Gastroesophageal sphincter (tissue), 4 donors: Measurements from ENCODE around the gene TFPT. TPM values are rescaled to one million over a fixed set of nuclear protein-coding genes. Genes with fewer than 3 reads are reported as not detected.

Source experiments
- ATAC-seq: fragments of 150-250 bp; one replicate; pipeline ENCODE4 v1.9.1; 2016; ENCODE audit warnings: mild to moderate bottlenecking, moderate library complexity
- H3K27ac ChIP-seq, 4 donors: fragments of 200-600 bp; sonication (generic) in 3 of 4; 1 replicate in 3 of 4; 2 replicates in 1 of 4; pipeline ENCODE4 v1.5.1; 2016 to 2019
- H3K27me3 ChIP-seq: fragments of 200-600 bp; sonication (generic); one replicate; pipeline ENCODE4 v1.5.1; 2019
- H3K36me3 ChIP-seq, 2 donors: fragments of 200-600 bp; sonication (generic); one replicate each; pipeline ENCODE4 v1.5.1; 2019; ENCODE audit warnings: control low read depth in 1 of 2
- H3K4me1 ChIP-seq, 3 donors: fragments of 200-600 bp; sonication (generic); 1 replicate in 2 of 3; 2 replicates in 1 of 3; pipeline ENCODE4 v1.5.1; 2016 to 2019; ENCODE audit warnings: control low read depth in 2 of 3
- H3K4me3 ChIP-seq, 2 donors: fragments of 200-600 bp; sonication (generic); one replicate each; pipeline ENCODE4 v1.5.1; 2019; ENCODE audit warnings: mild to moderate bottlenecking in 1 of 2, moderate library complexity in 1 of 2
- H3K9me3 ChIP-seq, 3 donors: fragments of 200-600 bp; sonication (generic); one replicate each; pipeline ENCODE4 v1.5.1; 2017 to 2019; ENCODE audit warnings: control low read depth in 2 of 3
- CTCF ChIP-seq, 4 experiments: fragments of 200-600 bp in 2 of 4; fragments of 450-650 bp in 2 of 4; sonication (generic) in 1 of 4; IDR thresholded peaks; one replicate each; pipeline ENCODE4 v1.5.1; 2017 to 2019; ENCODE audit warnings: antibody characterized with exemption in 4 of 4, mild to moderate bottlenecking in 2 of 4, moderate library complexity in 2 of 4
- EP300 ChIP-seq: sonication (generic); formaldehyde crosslinking; IDR thresholded peaks from one replicate; pipeline ENCODE4 v1.6.1; 2017; ENCODE audit warnings: antibody characterized with exemption, mild to moderate bottlenecking
- POLR2A ChIP-seq, 2 donors: fragments of 450-650 bp; IDR thresholded peaks; one replicate each; pipeline ENCODE4 v1.6.1; 2017; ENCODE audit warnings: antibody characterized with exemption in 2 of 2, mild to moderate bottlenecking in 2 of 2, moderate library complexity in 1 of 2
- POLR2AphosphoS5 ChIP-seq: sonication (generic); formaldehyde crosslinking; IDR thresholded peaks from one replicate; pipeline ENCODE4 v1.6.1; 2017; ENCODE audit warnings: antibody characterized with exemption
- WGBS, 2 donors: methylation state at CpG; one replicate each; pipeline ENCODE4 v1.1.5; 2018; ENCODE audit warnings: low coverage in 1 of 2; 5-methylcytosine and 5-hydroxymethylcytosine counted together
- total RNA-seq, 4 donors: library from RNA; depleted of rRNA; stranded (reverse); fragments of >200 nt; gene quantifications; one replicate each; pipeline ENCODE4 v1.1.0, GENCODE V29; 2016

TFPT gene
- total RNA-seq, 4 donors from 2014 or later: 12.5 to 20.9 (median 15.2) TPM

DNA sequence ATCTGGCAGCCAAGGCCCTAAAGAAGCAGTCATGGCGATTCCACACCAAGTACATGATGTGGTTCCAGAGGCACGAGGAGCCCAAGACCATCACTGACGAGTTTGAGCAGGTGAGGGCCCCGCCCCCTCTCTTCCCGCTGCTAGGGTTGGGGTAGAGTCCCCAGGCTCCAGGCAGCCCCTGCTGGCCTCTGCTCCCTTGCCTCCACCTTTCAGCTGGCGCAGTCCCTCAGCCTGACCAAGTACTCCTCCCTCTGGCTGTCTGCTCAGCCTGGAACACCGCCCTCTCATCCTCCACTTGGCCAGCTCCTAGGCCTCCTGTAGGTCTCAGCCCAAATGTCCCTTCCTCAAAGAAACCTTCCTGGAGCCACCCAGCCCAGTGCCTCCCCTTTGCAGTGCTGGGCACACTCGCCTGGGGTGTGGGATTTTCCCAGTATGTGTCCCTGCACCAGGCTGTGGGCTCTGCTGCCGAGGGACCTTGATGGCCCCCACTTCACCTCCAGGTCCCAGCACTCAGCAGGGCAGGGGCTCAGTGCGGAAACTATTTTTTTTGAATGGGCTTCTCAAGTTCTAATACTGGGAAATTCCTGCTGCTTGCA lies 38.4 kb upstream of the TFPT start:
- Histone ChIP-seq H3K36me3 (peaks cover 0 to 94% of the 10 kb centered on the region in 2 donors), H3K27ac (peak overlapping the region in 3 of 4 donors; percentile 33 to 54 (median 45))
- ATAC-seq: no peak

DNA sequence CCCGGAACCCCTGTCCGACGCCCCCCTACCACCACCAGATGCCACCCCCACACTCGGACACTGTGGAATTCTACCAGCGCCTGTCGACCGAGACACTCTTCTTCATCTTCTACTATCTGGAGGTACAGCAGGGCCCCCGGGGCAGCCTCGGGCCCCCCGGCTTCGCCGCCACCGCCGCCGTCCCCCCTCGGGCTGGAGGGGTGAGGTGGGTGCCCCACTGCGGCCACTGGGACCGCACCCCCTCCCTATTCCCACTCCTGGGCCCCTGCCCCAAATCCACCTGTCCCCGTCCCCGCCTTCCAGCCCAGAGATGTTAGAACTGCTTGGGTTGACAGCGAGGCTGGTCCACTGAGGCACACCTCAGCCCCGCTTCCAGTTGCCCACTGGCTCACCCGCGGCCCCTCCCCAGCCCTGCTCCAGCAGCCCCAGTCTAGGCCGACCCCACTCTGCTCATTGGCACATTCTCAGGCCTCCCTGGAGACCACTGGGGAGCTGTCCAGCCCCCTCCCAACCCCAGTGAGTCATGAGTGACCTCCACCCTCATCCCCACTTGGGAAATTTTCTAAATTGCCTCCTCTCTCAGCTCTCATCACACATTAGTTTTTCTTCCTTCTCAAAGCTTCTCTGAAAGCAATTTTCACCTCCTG lies 37.5 kb upstream of the TFPT start:
- H3K4me3 ChIP-seq: no peak overlapping the region
- peak; percentile 48 for ATAC-seq

More for the DNA sequence above, 38.4 kb upstream of the TFPT start:
- Histone ChIP-seq H3K4me3 (no peak overlapping the region), H3K27me3 (no peaks in the 10 kb centered on the region), H3K4me1 (peaks cover 0 to 26% (median 8%) of the 10 kb centered on the region in 3 donors), H3K9me3 (no peaks in the 10 kb centered on the region)
- WGBS, 2 donors: 58 to 100% methylated on average over 1 to 3 of the region's 10 CpGs
- TF ChIP-seq POLR2A (IDR thresholded peaks at IDR 0.05): no peak
- TF ChIP-seq POLR2AphosphoS5: no peak
- no peak for TF ChIP-seq CTCF (IDR thresholded peaks at IDR 0.05)
- TF ChIP-seq EP300: no peak

GRCh38 chr19:54152267-54152666 lies 36.8 kb upstream of the TFPT start:
- no peak for ATAC-seq
- no peaks in the 10 kb centered on the region for H3K9me3 ChIP-seq
- no peak overlapping the region for H3K4me3 ChIP-seq
- peaks cover 0 to 100% of the 10 kb centered on the region in 2 donors for H3K36me3 ChIP-seq
- H3K27ac ChIP-seq: peak overlapping the region in 1 of 4 donors; percentile 33
- TF ChIP-seq POLR2AphosphoS5: no peak
- no peak for TF ChIP-seq POLR2A (IDR thresholded peaks at IDR 0.05)
- TF ChIP-seq EP300: no peak
- no peak for TF ChIP-seq CTCF (IDR thresholded peaks at IDR 0.05)
- H3K27me3 ChIP-seq: no peaks in the 10 kb centered on the region
- peaks cover 0 to 25% (median 7%) of the 10 kb centered on the region in 3 donors for H3K4me1 ChIP-seq
- no CpG with 5 or more reads among the region's 12 CpGs for WGBS, 2 donors

More for the DNA sequence above, 37.5 kb upstream of the TFPT start:
- H3K27me3 ChIP-seq: no peaks in the 10 kb centered on the region
- H3K9me3 ChIP-seq: no peaks in the 10 kb centered on the region
- WGBS, 2 donors: 64 to 91% methylated on average over 5 to 6 of the region's 25 CpGs
- H3K4me1 ChIP-seq: peaks cover 0 to 24% (median 3%) of the 10 kb centered on the region in 3 donors
- no peak for TF ChIP-seq POLR2AphosphoS5
- TF ChIP-seq EP300: no peak
- TF ChIP-seq CTCF (IDR thresholded peaks at IDR 0.05): no peak
- TF ChIP-seq POLR2A (IDR thresholded peaks at IDR 0.05): no peak
- peak overlapping the region in 3 of 4 donors; percentile 33 to 54 (median 45) for H3K27ac ChIP-seq
- peaks cover 0 to 100% of the 10 kb centered on the region in 2 donors for H3K36me3 ChIP-seq

- H3K36me3 ChIP-seq: peaks cover 0 to 100% of the 10 kb centered on the region in 2 donors
- WGBS, 2 donors: 73 to 77% methylated on average over 6 to 19 of the region's 23 CpGs
Measured at GRCh38 chr19:54151362-54152035, 36.0 kb upstream of the TFPT start.

More at GRCh38 chr19:54151362-54152035, 36.0 kb upstream of the TFPT start:
- Histone ChIP-seq H3K9me3 (no peaks in the 10 kb centered on the region), H3K4me3 (no peak overlapping the region), H3K27me3 (no peaks in the 10 kb centered on the region), H3K27ac (no peak overlapping the region), H3K4me1 (peaks cover 0 to 32% (median 12%) of the 10 kb centered on the region in 3 donors)
- no peak for ATAC-seq
- TF ChIP-seq CTCF (IDR thresholded peaks at IDR 0.05) (no peak), EP300 (no peak), POLR2AphosphoS5 (no peak), POLR2A (IDR thresholded peaks at IDR 0.05) (no peak)
